Right ventricle myocardium inferior (tissue), 1 donor: ENCODE results near the gene BRINP1. TPM values are rescaled to one million over a fixed set of nuclear protein-coding genes. Genes with fewer than 3 reads are reported as not detected.

Experiments
- ATAC-seq: fragments of 200-7000 bp; cut with Tn5 transposase; one replicate; pipeline ENCODE4 v1.9.1; 2020; ENCODE audit warnings: mild to moderate bottlenecking, moderate library complexity
- DNase-seq: peaks from one replicate; pipeline ENCODE4 v3.0.0; 2021; ENCODE audit errors: missing footprints
- intact Hi-C: fragments of 100-400 bp; cut with DNase I; formaldehyde crosslinking; loops from one replicate; pipeline ENCODE4 v1.11.0; 2022
- total RNA-seq: library from RNA; stranded (reverse); fragmentation: NEBNext Ultra II Directional; extraction: Animal tissue kit (Norgen Biotek cat#: 25700); gene quantifications from one replicate; pipeline ENCODE4 v1.2.1, GENCODE V29; 2021
- donor health status: DM: no; HTN: yes; CAD: no; lungs with severe emphysema.

The BRINP1 gene
- total RNA-seq, 1 donor from 2014 or later = 0.35 TPM

DNA sequence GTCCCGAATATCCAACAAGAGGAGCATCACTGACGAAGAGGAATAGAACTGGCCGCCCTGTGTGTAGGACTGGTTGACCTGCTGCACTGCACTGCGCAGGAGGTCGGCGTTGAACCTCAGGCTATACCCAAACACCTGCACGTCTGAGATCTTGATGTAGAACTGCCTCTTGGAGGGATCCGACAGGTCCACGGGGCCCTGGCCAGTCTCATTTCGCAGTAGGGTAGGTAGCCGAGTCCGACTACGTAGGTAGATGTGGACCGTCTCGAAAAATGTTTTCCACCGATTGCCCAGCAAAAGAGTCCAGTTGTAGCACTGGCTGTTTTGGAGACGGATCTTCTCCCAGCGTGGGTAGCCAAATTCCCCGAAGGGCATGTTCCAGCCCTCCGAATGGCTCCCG is 202.0 kb downstream of the BRINP1 start:
- no peak for ATAC-seq
- intact Hi-C loops = no loop called here

DNA sequence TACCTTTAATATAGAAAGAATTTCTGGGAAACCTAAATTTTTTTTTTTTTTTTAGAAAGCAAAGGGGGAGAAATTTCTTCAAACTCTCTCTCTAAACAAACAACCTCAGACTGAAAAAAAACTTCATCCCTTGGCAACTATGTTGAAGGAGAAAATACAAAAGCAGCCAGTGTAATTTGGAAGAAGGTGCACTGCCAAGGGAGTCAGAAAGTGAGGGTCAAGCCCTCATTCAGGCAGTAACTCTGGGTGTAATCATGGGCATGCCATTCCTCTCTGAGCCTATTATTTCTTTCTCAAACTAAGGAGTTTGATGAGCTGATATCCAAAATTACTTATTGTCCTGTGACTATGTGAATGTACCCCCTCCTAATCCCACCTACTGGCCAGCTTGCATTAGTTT is 203.1 kb downstream of the BRINP1 start:
- intact Hi-C loops = no loop called here
- no peak for DNase-seq
- ATAC-seq = no peak

More for the DNA sequence above, 202.0 kb downstream of the BRINP1 start:
- no peak for DNase-seq

DNA sequence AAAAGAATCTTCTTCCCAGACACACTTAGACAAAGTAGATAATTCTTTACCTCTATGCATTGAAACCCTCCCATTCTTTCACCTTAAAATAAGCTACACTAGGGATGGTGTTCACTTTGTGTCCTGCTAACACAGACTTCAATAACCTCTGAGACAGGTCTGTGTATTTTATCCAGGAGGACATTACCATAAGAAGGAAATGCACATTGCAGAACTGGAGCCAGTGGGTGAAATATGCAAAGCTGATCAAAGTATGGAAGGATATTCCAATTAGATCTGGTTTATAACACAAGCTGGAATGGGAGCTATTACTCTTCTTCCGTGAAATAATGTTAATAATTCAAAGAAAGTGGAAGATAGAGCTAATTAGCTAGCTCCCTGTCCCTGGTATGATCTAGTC is 204.1 kb downstream of the BRINP1 start:
- no peak for DNase-seq
- intact Hi-C loops = no loop called here
- no peak for ATAC-seq

DNA sequence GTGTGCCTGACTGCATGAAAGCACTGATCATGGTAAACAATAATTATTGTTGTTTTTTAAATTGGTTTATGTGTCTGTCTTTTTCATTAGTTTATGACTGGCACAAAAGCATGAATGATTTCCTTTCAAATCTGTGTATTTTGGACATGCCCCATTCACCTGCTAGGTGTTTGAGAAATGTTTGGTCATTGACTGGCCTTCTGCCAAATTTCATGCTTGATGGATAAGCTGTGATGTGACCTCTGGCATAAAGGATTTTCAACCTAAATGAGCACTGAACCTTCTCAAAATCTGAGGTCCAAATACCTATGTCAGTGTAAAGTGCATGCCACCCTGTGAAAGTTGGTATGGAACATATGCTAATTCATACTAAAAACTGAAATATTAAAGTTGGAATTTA is 204.5 kb downstream of the BRINP1 start:
- intact Hi-C loops = no loop called here
- DNase-seq (no peak), ATAC-seq (no peak)

DNA sequence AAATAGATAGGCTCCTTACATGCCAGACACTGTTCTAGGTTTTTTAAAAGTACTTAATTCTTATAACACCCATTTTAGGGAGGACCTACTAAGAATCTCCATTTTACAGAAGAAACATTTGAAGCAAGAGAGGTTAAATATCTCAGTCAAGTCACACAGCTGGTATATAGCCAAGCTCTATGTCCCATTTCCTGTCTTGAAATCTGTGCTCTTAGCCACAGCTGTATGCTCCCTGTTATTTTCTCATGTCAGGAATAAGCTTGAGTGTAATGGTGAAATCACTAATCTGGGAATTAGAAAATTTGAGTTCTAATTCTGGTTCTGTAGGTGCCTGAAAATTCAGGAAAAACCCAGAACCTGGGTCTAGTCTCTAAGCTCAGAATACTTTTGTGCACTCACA is 208.7 kb downstream of the BRINP1 start:
- ATAC-seq (no peak), DNase-seq (no peak)
- intact Hi-C loops = no loop called here

DNA sequence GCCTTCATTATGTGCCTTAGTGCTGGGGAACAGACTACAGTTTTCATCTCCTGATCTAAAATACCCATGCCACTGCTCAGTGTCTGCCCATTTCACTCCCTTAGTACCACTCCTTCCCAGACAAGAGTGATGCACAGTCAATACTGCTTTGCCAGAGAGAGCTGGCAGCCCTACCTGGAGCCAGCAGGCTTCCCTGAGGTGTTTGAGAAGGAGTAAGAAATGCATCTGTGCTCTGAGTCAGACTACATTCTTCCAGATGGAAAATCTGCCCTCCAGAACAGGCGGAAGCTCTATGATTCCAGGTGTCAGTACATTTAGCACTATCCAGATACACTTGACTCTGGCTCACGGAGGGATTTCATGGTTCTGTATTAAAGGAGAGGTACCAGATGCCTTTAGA is 209.8 kb downstream of the BRINP1 start:
- intact Hi-C loops = no loop called here
- ATAC-seq (no peak), DNase-seq (no peak)

DNA sequence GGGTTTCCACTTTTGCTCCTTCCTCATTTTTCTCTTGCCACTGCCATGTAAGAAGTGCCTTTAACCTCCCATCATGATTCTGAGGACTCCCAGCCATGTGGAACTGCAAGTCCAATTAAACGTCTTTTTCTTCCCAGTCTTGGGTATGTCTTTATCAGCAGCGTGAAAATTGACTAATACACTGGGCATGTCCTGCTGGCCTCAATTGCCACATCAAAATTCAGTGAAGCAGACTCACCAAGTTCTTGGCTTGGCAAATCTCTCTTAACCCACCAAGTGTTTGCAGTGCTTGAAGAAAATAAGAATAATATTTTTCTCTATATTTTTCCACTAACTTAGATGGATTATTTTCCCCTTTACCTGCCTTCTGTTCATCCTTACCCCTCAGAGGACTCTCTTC is 212.0 kb downstream of the BRINP1 start:
- intact Hi-C loops = no loop called here

DNA sequence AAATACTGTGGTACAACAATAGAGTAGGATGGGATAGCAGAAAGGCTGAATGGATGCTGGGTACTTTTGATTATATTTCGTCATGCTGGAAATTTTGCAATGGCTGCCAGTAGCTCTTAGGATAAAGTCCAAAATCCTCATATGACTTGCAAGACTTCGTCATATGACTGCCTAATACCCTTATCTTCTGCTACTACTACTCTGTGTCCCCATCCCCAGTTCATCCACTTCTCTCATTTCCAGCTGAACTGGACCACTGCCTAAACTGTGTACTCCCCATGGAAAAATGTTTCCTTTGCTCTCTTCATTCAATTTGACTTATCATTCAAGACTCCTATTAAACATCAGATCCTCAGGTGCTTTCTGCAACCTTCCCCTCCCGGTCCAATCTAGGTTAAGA is 212.9 kb downstream of the BRINP1 start:
- DNase-seq (no peak), ATAC-seq (no peak)
- intact Hi-C loops = no loop called here

More for the DNA sequence above, 212.0 kb downstream of the BRINP1 start:
- DNase-seq (no peak), ATAC-seq (no peak)

DNA sequence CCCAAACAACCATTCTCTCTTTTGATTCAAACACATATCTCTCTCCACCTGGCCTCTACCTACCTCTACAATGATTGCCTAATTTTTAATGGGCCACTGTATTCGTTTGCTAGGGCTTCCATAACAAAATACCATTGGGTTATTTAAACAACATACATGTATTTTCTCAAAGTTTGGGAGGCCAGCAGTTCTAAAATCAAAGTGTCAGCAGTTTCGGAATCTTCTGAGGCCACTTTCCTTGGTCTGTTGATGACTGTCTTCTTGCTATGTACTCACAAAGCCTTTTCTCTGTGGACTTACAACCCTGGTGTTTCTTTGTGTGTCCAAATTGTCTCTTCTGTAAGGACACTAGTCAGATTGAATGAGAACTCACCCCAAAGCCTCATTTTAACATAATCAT is 214.7 kb downstream of the BRINP1 start:
- ATAC-seq (no peak), DNase-seq (no peak)
- intact Hi-C loops = no loop called here

DNA sequence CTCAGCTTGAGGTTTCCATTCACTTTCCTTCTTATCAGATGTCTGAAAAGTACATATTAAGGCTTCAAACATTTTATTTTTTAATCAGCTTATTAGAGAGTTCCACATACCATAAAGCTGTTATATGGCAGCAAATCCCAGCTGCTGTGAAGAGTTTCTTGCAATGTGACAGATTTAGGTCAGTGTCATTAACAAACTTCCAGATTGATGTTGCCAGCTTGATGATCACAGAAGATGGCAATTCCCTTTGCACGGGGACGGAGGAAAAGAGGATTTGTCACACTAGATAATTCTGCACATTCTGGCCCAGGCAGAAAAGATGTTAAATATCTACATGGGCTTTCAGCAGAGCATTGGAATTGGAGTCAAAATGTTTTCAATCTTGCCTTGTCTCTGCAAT is 215.8 kb downstream of the BRINP1 start:
- DNase-seq (no peak), ATAC-seq (no peak)
- intact Hi-C loops = no loop called here

DNA sequence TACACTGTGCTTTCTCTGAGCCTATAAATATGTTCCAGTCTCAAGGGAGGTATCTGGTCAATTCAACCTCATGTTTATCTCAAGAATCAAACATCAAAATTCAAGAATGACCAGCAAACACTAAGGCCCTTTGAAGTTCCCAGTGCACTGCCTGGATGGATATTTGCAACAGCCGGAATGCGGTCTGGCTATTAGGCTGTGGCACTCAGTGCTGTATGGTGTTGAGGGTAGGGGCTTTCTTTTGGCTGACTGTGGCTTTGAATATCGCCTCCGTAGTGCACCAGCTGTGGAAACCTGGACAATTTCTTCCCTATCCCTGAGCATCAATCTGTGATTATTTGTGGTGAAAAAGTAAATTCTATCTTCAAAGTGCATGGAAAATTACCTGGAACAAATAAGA is 220.4 kb downstream of the BRINP1 start:
- intact Hi-C loops = no loop called here
- no peak for ATAC-seq
- no peak for DNase-seq

DNA sequence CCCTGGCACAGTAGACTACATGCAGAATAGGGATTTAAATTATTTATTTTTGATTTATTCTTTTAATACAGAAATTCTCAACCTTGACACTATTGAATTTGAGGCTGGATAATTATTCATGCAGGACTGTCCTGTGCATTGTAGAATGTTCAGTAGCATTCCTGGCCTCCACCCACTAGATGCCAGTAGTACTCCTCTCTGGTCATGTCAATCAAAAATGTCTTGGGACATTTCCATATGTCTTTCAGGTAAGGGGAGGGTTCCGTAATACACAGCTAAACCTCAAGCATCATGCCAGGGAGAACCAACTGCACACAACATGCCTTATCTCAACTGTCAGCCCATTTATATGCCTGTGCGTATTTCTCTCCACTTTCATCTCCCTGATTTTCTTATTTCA is 231.8 kb downstream of the BRINP1 start:
- intact Hi-C loops = no loop called here
- DNase-seq (no peak), ATAC-seq (no peak)

DNA sequence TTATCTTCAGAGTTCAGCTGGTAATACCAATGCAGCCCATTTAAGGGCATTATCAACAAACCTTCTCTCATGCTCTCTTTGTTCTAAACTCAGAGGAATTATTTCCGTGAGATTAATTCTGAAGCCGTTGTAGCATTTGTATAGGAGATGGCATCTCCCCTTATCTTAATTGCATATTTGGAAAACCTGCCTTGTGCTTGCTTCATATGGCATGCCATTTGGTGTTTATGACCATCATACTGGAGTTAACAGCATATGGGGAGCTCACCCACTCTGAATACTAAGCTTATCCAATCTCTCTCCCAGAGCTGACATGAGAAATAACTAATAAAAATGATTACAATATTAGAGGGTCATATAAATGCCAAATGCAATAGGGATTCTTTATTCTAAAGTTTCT is 243.2 kb downstream of the BRINP1 start:
- intact Hi-C loops = no loop called here
- ATAC-seq (no peak), DNase-seq (no peak)

DNA sequence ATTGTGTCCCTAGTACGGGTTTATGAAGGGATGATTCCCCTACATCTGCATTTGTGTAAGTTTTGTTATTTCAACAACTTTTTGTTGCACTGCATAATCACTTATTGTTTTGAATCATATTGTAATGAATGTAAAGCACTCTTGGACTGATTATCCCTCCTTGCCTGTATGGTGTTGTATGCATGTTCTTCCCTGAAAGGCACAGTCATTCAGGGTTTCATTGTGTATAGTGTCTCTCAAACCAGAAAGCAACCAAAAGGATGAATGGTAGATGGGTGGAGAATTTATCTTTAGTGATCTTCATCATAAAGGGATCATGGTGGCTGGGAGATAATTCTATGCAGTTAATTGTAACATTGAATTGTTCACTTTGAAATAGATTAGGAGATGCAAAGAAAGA is 247.3 kb downstream of the BRINP1 start:
- intact Hi-C loops = no loop called here
- no peak for ATAC-seq
- DNase-seq = no peak

DNA sequence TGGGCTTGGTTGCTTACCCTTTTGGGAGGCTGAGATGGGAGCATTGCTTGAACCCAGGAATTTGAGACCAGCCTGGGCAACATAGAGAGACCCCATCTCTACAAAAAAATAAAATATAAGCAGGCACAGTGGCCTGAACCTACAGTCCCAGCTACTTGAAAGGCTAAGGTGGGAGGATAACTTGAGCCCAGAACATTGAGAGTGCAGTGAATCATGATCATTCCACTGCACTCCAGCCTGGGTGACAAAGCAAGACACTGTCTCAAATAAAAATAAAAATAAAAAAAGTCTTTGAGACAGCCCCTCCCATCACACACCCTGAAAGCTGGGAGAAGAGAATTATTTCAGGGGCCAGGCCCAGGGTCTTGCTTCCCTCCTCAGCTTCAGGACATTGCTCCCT is 251.8 kb downstream of the BRINP1 start:
- intact Hi-C loops = no loop called here
- DNase-seq (peak; percentile 21), ATAC-seq (no peak)
